GM21367 (cell line): Measurements from ENCODE around the gene KRT13.

ENCODE experiments used
- ATAC-seq: cut with Tn5 transposase; IDR thresholded peaks from one replicate; pipeline ENCODE4 v1.9.1; 2021; ENCODE audit not compliant: unreplicated experiment

The KRT13 gene

GRCh38 chr17:41475421-41475820 is 30.0 kb downstream of the KRT13 start:
- ATAC-seq, result no peak

- ATAC-seq, result no peak
Measured at GRCh38 chr17:41474863-41475262, 30.5 kb downstream of the KRT13 start.

GRCh38 chr17:41468346-41468745 is 37.1 kb downstream of the KRT13 start:
- ATAC-seq, result no peak

GRCh38 chr17:41467561-41467960 is 37.9 kb downstream of the KRT13 start:
- ATAC-seq, result no peak

- ATAC-seq, result no peak
Measured at GRCh38 chr17:41466988-41467387, 38.4 kb downstream of the KRT13 start, which contains the start of gene KRT32. Gene KRT32, minus strand, starts transcription at chr17:41467386. Its CDS starts 61 bp downstream, at chr17:41467325.

GRCh38 chr17:41464682-41465081 is 40.7 kb downstream of the KRT13 start:
- no peak for ATAC-seq

- ATAC-seq, result no peak
Measured at GRCh38 chr17:41464173-41464572, 41.2 kb downstream of the KRT13 start.

- ATAC-seq, result no peak
Measured at GRCh38 chr17:41463746-41464145, 41.7 kb downstream of the KRT13 start.

GRCh38 chr17:41462705-41463104 is 42.7 kb downstream of the KRT13 start:
- ATAC-seq, result no peak

GRCh38 chr17:41457676-41458075 is 47.7 kb downstream of the KRT13 start:
- no peak for ATAC-seq

GRCh38 chr17:41456204-41456603 is 49.2 kb downstream of the KRT13 start:
- ATAC-seq, result no peak

GRCh38 chr17:41455236-41455635 is 50.2 kb downstream of the KRT13 start:
- no peak for ATAC-seq

- no peak for ATAC-seq
Measured at GRCh38 chr17:41453066-41453465, 52.3 kb downstream of the KRT13 start.

GRCh38 chr17:41452281-41452680 is 53.1 kb downstream of the KRT13 start:
- no peak for ATAC-seq

GRCh38 chr17:41451154-41451728 is 54.2 kb downstream of the KRT13 start:
- ATAC-seq, result no peak
